HepG2 (cell line): ENCODE results near the gene ATXN3L. TPM values are rescaled to one million over a fixed set of nuclear protein-coding genes. Genes with fewer than 3 reads are reported as not detected.

ENCODE experiments used
- ATAC-seq: fragments of 200-7000 bp; cut with Tn5 transposase; 3 replicates; pipeline ENCODE4 v1.9.1; 2020; ENCODE audit warnings: mild to moderate bottlenecking, moderate library complexity
- BruUV-seq: library from RNA; stranded (reverse); fragments of 400-500 nt; replicated peaks from 2 replicates; lab custom pipeline; 2021; lab: Mats Ljungman, UMichigan
- CTCF ChIA-PET: fragments of 300-600 bp; formaldehyde crosslinking; extraction: SDS; loops from one replicate; lab custom pipeline; 2021; ENCODE audit warnings: low total read pairs, inconsistent platforms, low intra/inter-chr PET ratio; lab: Yijun Ruan, JAX
- POLR2A ChIA-PET: fragments of 350-600 bp; sonication (Branson Sonifier 250); formaldehyde crosslinking; loops from one replicate; lab custom pipeline; 2020; ENCODE audit warnings: antibody characterized with exemption, inconsistent platforms; lab: Yijun Ruan, JAX
- DNase-seq: peaks from one replicate; pipeline ENCODE4 v3.0.0-alpha.2; 2015; ENCODE audit warnings: low spot score
- FAIRE-seq: peaks from 3 replicates; lab custom pipeline; 2011; peaks lifted over from hg19 to GRCh38; lab: Jason Lieb, UNC
- H2AFZ ChIP-seq: one replicate; pipeline ENCODE4 v1.6.1; 2011; ENCODE audit warnings: low read length, inconsistent platforms
- H3K27ac ChIP-seq: fragments of 300-600 bp; 3 replicates; pipeline ENCODE4 v1.8.0; 2011; ENCODE audit warnings: mixed run types, mild to moderate bottlenecking, mixed read lengths, low read length, inconsistent platforms; ENCODE audit not compliant: insufficient read depth; ENCODE audit errors: extremely low read length
- H3K27me3 ChIP-seq, 2 experiments: fragments of 200-600 bp in 1 of 2; 2 replicates in 1 of 2; 3 replicates in 1 of 2; pipeline versions ENCODE4 v1.6.0 to v1.8.0; 2011; ENCODE audit warnings: low read length in 2 of 2, mild to moderate bottlenecking in 2 of 2, moderate library complexity in 2 of 2, inconsistent platforms in 1 of 2; ENCODE audit not compliant: insufficient read depth in 2 of 2, control insufficient read depth in 1 of 2
- H3K36me3 ChIP-seq, 2 experiments: fragments of 200-600 bp in 1 of 2; replicated peaks in 1 of 2; 2 replicates in 1 of 2; 3 replicates in 1 of 2; pipeline versions ENCODE4 v1.5.1 to v1.8.0; 2011; ENCODE audit warnings: low read length in 2 of 2, inconsistent platforms in 1 of 2; ENCODE audit not compliant: insufficient read depth in 2 of 2, control insufficient read depth in 1 of 2
- H3K4me1 ChIP-seq: 2 replicates; pipeline ENCODE4 v1.5.1; 2012; ENCODE audit warnings: low read length, inconsistent platforms; ENCODE audit not compliant: insufficient read depth
- H3K4me2 ChIP-seq: 2 replicates; pipeline ENCODE4 v1.6.0; 2011; ENCODE audit warnings: low read depth, low read length, inconsistent platforms
- H3K4me3 ChIP-seq, 3 experiments: fragments of 200-600 bp in 1 of 3; sonication (generic), shearing (Covaris generic) in 1 of 3; replicated peaks in 1 of 3; 2 replicates each; pipeline ENCODE4 v1.5.1; 2011 to 2016; ENCODE audit warnings: low read length in 3 of 3, inconsistent platforms in 2 of 3, low read depth in 2 of 3, mild to moderate bottlenecking in 2 of 3, control low read depth in 1 of 3, mixed read lengths in 1 of 3; ENCODE audit not compliant: insufficient read depth in 1 of 3
- H3K79me2 ChIP-seq: one replicate; pipeline ENCODE4 v1.6.1; 2011; ENCODE audit warnings: low read length, inconsistent platforms; ENCODE audit not compliant: insufficient read depth
- H3K9ac ChIP-seq: 2 replicates; pipeline ENCODE4 v1.6.0; 2011; ENCODE audit warnings: mild to moderate bottlenecking, low read depth, low read length, inconsistent platforms; ENCODE audit not compliant: insufficient read depth
- H3K9me3 ChIP-seq: 2 replicates; pipeline ENCODE4 v1.5.1; 2012; ENCODE audit warnings: mild to moderate bottlenecking, low read length
- H4K20me1 ChIP-seq: 2 replicates; pipeline ENCODE4 v1.6.0; 2011; ENCODE audit warnings: inconsistent platforms, mild to moderate bottlenecking, low read length, moderate library complexity; ENCODE audit not compliant: insufficient read depth
- ETV5 ChIP-seq: IDR thresholded peaks from 2 replicates; pipeline ENCODE4 v1.6.1; 2018; ENCODE audit warnings: missing biosample characterization, missing genetic modification reagents, inconsistent platforms, borderline replicate concordance
- HES4 ChIP-seq: sonication (generic); formaldehyde crosslinking; IDR thresholded peaks from 2 replicates; pipeline ENCODE4 v1.9.0; 2021; ENCODE audit warnings: mild to moderate bottlenecking, missing genetic modification reagents, borderline replicate concordance
- NR2F6 ChIP-seq, 2 experiments: IDR thresholded peaks; 2 replicates each; pipeline ENCODE4 v1.6.1; 2016; ENCODE audit warnings: antibody characterized with exemption in 1 of 2, mild to moderate bottlenecking in 1 of 2
- PLRG1 ChIP-seq: fragments of 450-650 bp; conservative IDR thresholded peaks from 2 replicates; pipeline ENCODE4 v1.6.1; 2016
- TSC22D2 ChIP-seq: sonication (generic); formaldehyde crosslinking; IDR thresholded peaks from 2 replicates; pipeline ENCODE4 v1.5.1; 2020; ENCODE audit warnings: missing genetic modification reagents, mild to moderate bottlenecking, borderline replicate concordance
- ZNF670 ChIP-seq: sonication (generic); formaldehyde crosslinking; IDR thresholded peaks from 2 replicates; pipeline ENCODE4 v1.8.0; 2022; ENCODE audit warnings: mild to moderate bottlenecking, missing genetic modification reagents, borderline replicate concordance
- WGBS: methylation state at CpG from one replicate; pipeline ENCODE4 v1.1.6; 2017; ENCODE audit warnings: low lambda C conversion rate; 5-methylcytosine and 5-hydroxymethylcytosine counted together
- in situ Hi-C: cut with HindIII; loops from 2 replicates; pipeline ENCODE4 v1.10.0; 2017; ENCODE audit warnings: low pct_unique_long_range_greater_than_20kb; ENCODE audit not compliant: extremely low pct_ligation_motif_present
- intact Hi-C: fragments of 100-400 bp; cut with micrococcal nuclease; formaldehyde crosslinking; loops from one replicate; pipeline ENCODE4 v1.10.0; 2022; ENCODE audit not compliant: unreplicated experiment
- polyA plus RNA-seq, 8 experiments: library from polyadenylated mRNA; depleted of rRNA in 3 of 8; stranded (reverse) in 7 of 8; unstranded in 1 of 8; fragments of >200 nt; fragmentation: Illumina TruSeq in 4 of 8; extraction: Trizol in 4 of 8; gene quantifications; 2 replicates each; pipeline versions ENCODE4 v1.2.1 to v1.2.3, GENCODE V29; 2011 to 2016; ENCODE audit warnings: low read depth in 4 of 8, missing spikeins in 1 of 8, mixed read lengths in 1 of 8; ENCODE audit not compliant: insufficient read depth in 1 of 8
- total RNA-seq, 5 experiments: library from RNA; depleted of rRNA; stranded (reverse); fragments of >200 nt; fragmentation: Illumina TruSeq; extraction: Trizol; gene quantifications; 2 replicates each; pipeline ENCODE4 v1.2.3, GENCODE V29; 2016; ENCODE audit warnings: low read depth in 1 of 5

ATXN3L gene
- total and polyA plus RNA-seq, 2 of the 13 experiments (the other 11 are each of a cell fraction or from before 2014, with no cell fraction given): not detected

- 16% methylated on average over 4 of the region's 4 CpGs for WGBS
- no peak for FAIRE-seq
- Histone ChIP-seq H3K9me3 (no peaks in the 10 kb centered on the region), H3K36me3 (no peaks in the 10 kb centered on the region), H3K4me3 (no peak overlapping the region), H3K79me2 (no peaks in the 10 kb centered on the region), H3K27ac (no peak overlapping the region), H3K9ac (no peak overlapping the region), H3K4me2 (no peak overlapping the region), H4K20me1 (no peaks in the 10 kb centered on the region), H3K27me3 (no peaks in the 10 kb centered on the region; a peak in 1 of 5 replicates), H3K4me1 (no peaks in the 10 kb centered on the region), H2AFZ (no peak overlapping the region)
- intact Hi-C loops: no loop called here
- ChIA-PET POLR2A (no interaction called here), CTCF (no interaction called here)
- TF ChIP-seq PLRG1: no peak
- TF ChIP-seq HES4 (CRISPR knock-in tag): no peak
- no peak for DNase-seq
- BruUV-seq: no TSS peak
- in situ Hi-C loops: no loop called here
- ATAC-seq: no peak
Measured at GRCh38 chrX:13298836-13299235, 21.0 kb downstream of the ATXN3L start.

- Histone ChIP-seq H3K4me2 (no peak overlapping the region), H3K79me2 (no peaks in the 10 kb centered on the region), H2AFZ (no peak overlapping the region), H3K36me3 (no peaks in the 10 kb centered on the region), H4K20me1 (no peaks in the 10 kb centered on the region), H3K9me3 (no peaks in the 10 kb centered on the region), H3K27me3 (no peaks in the 10 kb centered on the region; a peak in 1 of 5 replicates), H3K9ac (no peak overlapping the region)
- no peak for FAIRE-seq
- no TSS peak for BruUV-seq
- no peak for ATAC-seq
- intact Hi-C loops: no loop called here
- POLR2A ChIA-PET: no interaction called here
- DNase-seq: no peak
- CTCF ChIA-PET: no interaction called here
- 52% methylated on average over 5 of the region's 5 CpGs for WGBS
- no peak for TF ChIP-seq ZNF670
- TF ChIP-seq NR2F6 (IDR thresholded peaks at IDR 0.05): no peak
- TF ChIP-seq NR2F6 (CRISPR knock-in tag; IDR thresholded peaks at IDR 0.05): no peak
- no peak for TF ChIP-seq ETV5
- no peak for TF ChIP-seq TSC22D2 (CRISPR knock-in tag)
- TF ChIP-seq, all 625 proteins: peak for 0
- Histone ChIP-seq H3K4me3 (no peak overlapping the region), H3K27ac (no peak overlapping the region), H3K4me1 (no peaks in the 10 kb centered on the region)
- in situ Hi-C loops: no loop called here
Measured at GRCh38 chrX:13295841-13296240, 24.0 kb downstream of the ATXN3L start.
